Thyroid gland (tissue), 4 donors: ENCODE results near the gene EFCAB5.

Experiments used
- CTCF ChIP-seq, 6 experiments: fragments of 200-600 bp in 3 of 6; fragments of 450-650 bp in 3 of 6; sonication (generic) in 3 of 6; IDR thresholded peaks; one replicate each; pipeline ENCODE4 v1.5.1; 2016 to 2019; ENCODE audit warnings: antibody characterized with exemption in 6 of 6, mild to moderate bottlenecking in 2 of 6, inconsistent platforms in 1 of 6, moderate library complexity in 1 of 6
- POLR2A ChIP-seq, 2 donors: fragments of 450-650 bp; IDR thresholded peaks; one replicate each; pipeline ENCODE4 v1.6.1; 2017; ENCODE audit warnings: antibody characterized with exemption in 2 of 2, mild to moderate bottlenecking in 2 of 2, moderate library complexity in 1 of 2

- TF ChIP-seq POLR2A (IDR thresholded peaks at IDR 0.05) (no peak), CTCF (IDR thresholded peaks at IDR 0.05) (no peak)
Observed at GRCh38 chr17:29905879-29906167, 35.6 kb upstream of the EFCAB5 start.
